Ishikawa (cell line): ENCODE measurements around the gene MAGI1.

ENCODE experiments used
- CEBPB ChIP-seq: IDR thresholded peaks from 2 replicates; pipeline ENCODE4 v1.6.1; 2012
- TAF1 ChIP-seq: IDR thresholded peaks from 2 replicates; pipeline ENCODE4 v1.6.1; 2012; ENCODE audit warnings: low read depth, mild to moderate bottlenecking
- ZBTB7A ChIP-seq: IDR thresholded peaks from 2 replicates; pipeline ENCODE4 v1.6.1; 2012; ENCODE audit warnings: low read depth

GRCh38 chr3:65983100-65983499, 55.6 kb downstream of the MAGI1 start:
- TF ChIP-seq TAF1 (no peak), CEBPB (no peak), ZBTB7A (no peak)
